ENCODE data around the gene AGPAT2. TPM values are rescaled to one million over a fixed set of nuclear protein-coding genes. Genes with fewer than 3 reads are reported as not detected.
A peak's percentile ranks its signal among the peaks of the same experiment; 100 is the strongest.
"Not testable (repeated sequence)": the region's sequence is repeated elsewhere in the genome, so short reads cannot be mapped to it uniquely, and the experiment has no call there.

AGPAT2 gene
- total RNA-seq, 1 experiment from 2014 or later, result 51.3 TPM

GRCh38 chr9:136646827-136647711, 40.2 kb downstream of the AGPAT2 start:
- DNase-seq (ENCODE audit: low read depth), result no peak

- no peak for DNase-seq (ENCODE audit: low read depth)
These were observed 41.1 kb downstream of the AGPAT2 start for GRCh38 chr9:136645903-136646754.

GRCh38 chr9:136645352-136645902, 41.8 kb downstream of the AGPAT2 start:
- no peak for DNase-seq (ENCODE audit: low read depth)

- DNase-seq (ENCODE audit: low read depth), result no peak
These were observed 42.5 kb downstream of the AGPAT2 start for GRCh38 chr9:136644593-136645351.

- peak; percentile 88 for DNase-seq (ENCODE audit: low read depth)
These were observed 43.0 kb downstream of the AGPAT2 start for GRCh38 chr9:136644343-136644592.

- DNase-seq (ENCODE audit: low read depth), result no peak
These were observed 43.5 kb downstream of the AGPAT2 start for GRCh38 chr9:136643596-136644342.

- no peak for DNase-seq (ENCODE audit: low read depth)
These were observed 44.8 kb downstream of the AGPAT2 start for GRCh38 chr9:136642439-136642921.

GRCh38 chr9:136640171-136641111, 46.8 kb downstream of the AGPAT2 start:
- no peak for DNase-seq (ENCODE audit: low read depth)

- DNase-seq (ENCODE audit: low read depth), result peak; percentile 61
These were observed 52.4 kb downstream of the AGPAT2 start for GRCh38 chr9:136634904-136635303.

GRCh38 chr9:136632491-136633106, 54.7 kb downstream of the AGPAT2 start:
- not testable (repeated sequence) for DNase-seq (ENCODE audit: low read depth)

- not testable (repeated sequence) for DNase-seq (ENCODE audit: low read depth)
These were observed 55.2 kb downstream of the AGPAT2 start for GRCh38 chr9:136632072-136632471.

GRCh38 chr9:136631038-136632000, 55.9 kb downstream of the AGPAT2 start:
- DNase-seq (ENCODE audit: low read depth), result peak; percentile 85

- DNase-seq (ENCODE audit: low read depth), result no peak
These were observed 56.6 kb downstream of the AGPAT2 start for GRCh38 chr9:136630662-136630992.

- DNase-seq (ENCODE audit: low read depth), result peak; percentile 63
These were observed 57.2 kb downstream of the AGPAT2 start for GRCh38 chr9:136629879-136630661.

- no peak for DNase-seq (ENCODE audit: low read depth)
These were observed 58.0 kb downstream of the AGPAT2 start for GRCh38 chr9:136629001-136629878.

GRCh38 chr9:136628268-136628667, 59.0 kb downstream of the AGPAT2 start:
- DNase-seq (ENCODE audit: low read depth), result no peak
